ENCODE results near the gene DHRS2.

DHRS2 gene

GRCh38 chr14:23657959-23658470 is 21.9 kb downstream of the DHRS2 start:
- H3K4me3 ChIP-seq = no peak overlapping the region
- no peak for DNase-seq (ENCODE audit: low read depth, low spot score)
- no peaks in the 10 kb centered on the region for H3K9me3 ChIP-seq (ENCODE audit: low read depth, low read length)
- TF ChIP-seq EZH2 (IDR thresholded peaks at IDR 0.05) (no peak), POLR2AphosphoS5 (IDR thresholded peaks at IDR 0.05; ENCODE audit: borderline replicate concordance, low read depth, low read length) (no peak), FOXP2 (optimal IDR thresholded peaks at IDR 0.05; ENCODE audit: control extremely low read depth, extremely low read length, insufficient read depth) (no peak)
- no peaks in the 10 kb centered on the region for H3K36me3 ChIP-seq (ENCODE audit: insufficient read depth, low read length)
- no peak overlapping the region for H3K9ac ChIP-seq (ENCODE audit: insufficient read length)
- no peak overlapping the region for H3K27ac ChIP-seq

DNA sequence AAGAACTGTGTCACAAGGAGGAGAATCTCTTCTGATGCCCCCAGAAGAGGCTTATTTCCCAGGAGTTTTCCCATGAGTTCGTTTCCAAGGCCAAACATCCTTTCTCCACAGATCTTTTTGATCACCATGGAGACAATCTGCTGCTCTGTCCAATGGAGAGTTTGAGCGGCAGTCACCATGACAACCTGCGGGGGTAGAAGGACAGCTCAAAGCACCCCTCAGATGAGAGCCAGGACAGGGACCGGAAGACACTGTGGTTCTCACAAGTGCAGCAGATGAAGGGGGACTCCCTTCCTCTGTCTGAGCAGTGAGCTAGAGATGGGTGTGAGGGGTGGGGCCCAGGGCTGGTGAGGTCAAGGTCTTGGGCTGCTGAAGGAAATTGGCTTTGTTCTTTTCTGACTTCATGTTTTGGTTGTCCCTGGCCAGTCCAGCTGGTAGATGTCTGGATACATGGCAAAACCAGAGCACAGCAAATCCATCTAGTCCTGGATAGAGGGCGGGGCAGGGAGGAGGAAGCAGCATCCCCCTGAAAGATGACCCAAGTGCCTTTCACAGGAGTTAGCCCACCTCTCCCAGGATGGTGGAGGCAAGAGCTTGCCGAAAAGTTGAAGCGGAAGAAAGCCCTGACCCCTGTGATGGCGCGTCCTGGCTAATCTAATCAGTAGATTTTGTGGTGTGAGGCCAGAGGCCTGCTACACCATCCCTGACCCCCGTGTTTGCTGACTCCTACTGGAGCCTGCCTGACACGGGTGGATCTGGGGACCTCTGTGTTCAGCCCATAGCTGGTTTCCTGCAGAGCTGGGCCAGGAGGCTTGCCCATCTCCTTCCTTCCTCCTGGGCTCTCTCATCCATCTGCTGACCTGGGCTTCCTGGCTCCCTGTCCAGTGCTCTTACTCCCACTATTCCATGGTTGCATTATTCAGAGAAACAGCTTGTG is 24.4 kb downstream of the DHRS2 start:
- Histone ChIP-seq H3K36me3 (ENCODE audit: insufficient read depth, low read length) (no peaks in the 10 kb centered on the region), H3K27ac (no peak overlapping the region), H3K4me3 (no peak overlapping the region), H3K9ac (ENCODE audit: insufficient read length) (no peak overlapping the region), H3K9me3 (ENCODE audit: low read depth, low read length) (no peaks in the 10 kb centered on the region)
- no peak for DNase-seq (ENCODE audit: low read depth, low spot score)
- TF ChIP-seq EZH2 (IDR thresholded peaks at IDR 0.05) = no peak
- TF ChIP-seq POLR2AphosphoS5 (IDR thresholded peaks at IDR 0.05; ENCODE audit: borderline replicate concordance, low read depth, low read length) = no peak
- no peak for TF ChIP-seq FOXP2 (optimal IDR thresholded peaks at IDR 0.05; ENCODE audit: control extremely low read depth, extremely low read length, insufficient read depth)

DNA sequence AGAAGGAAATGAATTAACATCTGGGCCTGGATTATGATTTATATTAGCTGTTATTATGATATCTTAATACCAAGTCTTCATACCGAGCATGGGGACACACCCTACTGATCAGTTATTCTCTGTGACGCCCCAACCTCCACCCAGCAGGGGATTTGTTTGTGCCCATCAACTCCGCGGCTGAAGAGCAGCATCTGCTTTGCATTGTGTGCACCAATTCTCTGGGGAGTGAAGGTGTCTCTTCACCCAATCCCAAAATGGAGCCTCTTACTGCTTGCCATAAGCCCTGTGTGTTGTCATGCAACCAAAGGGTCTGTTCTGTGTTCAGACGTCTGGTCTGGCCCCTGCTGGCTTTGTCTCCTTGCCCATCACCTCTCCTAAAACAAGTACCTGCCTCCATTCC is 25.4 kb downstream of the DHRS2 start:
- no peak overlapping the region for H3K9ac ChIP-seq (ENCODE audit: insufficient read length)
- no peak for TF ChIP-seq EZH2 (IDR thresholded peaks at IDR 0.05)
- TF ChIP-seq FOXP2 (optimal IDR thresholded peaks at IDR 0.05; ENCODE audit: control extremely low read depth, extremely low read length, insufficient read depth) = no peak
- no peak for TF ChIP-seq POLR2AphosphoS5 (IDR thresholded peaks at IDR 0.05; ENCODE audit: borderline replicate concordance, low read depth, low read length)
- no peaks in the 10 kb centered on the region for H3K9me3 ChIP-seq (ENCODE audit: low read depth, low read length)
- H3K4me3 ChIP-seq = no peak overlapping the region
- H3K36me3 ChIP-seq (ENCODE audit: insufficient read depth, low read length) = no peaks in the 10 kb centered on the region
- no peak for DNase-seq (ENCODE audit: low read depth, low spot score)
- no peak overlapping the region for H3K27ac ChIP-seq

DNA sequence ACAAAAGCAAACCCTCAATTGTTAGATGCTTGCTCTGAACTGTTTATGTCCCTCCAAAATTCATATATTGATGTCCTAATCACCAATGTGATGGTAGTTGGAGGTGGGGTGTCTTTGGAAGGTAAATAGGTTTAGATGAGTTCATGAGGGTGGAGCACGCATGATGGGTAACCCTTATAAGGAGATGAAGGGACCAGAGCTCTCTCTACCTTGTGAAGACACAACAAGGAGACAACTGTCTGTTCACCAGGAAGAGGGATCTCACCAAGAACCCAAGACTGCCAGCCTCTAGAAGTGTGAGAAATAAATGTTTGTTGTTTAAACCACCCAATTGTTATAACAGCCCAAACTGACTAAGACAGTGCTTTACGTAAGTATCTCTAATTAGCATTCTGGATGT is 27.0 kb downstream of the DHRS2 start:
- H3K9ac ChIP-seq (ENCODE audit: insufficient read length) = no peak overlapping the region
- no peak overlapping the region for H3K4me3 ChIP-seq
- no peak for DNase-seq (ENCODE audit: low read depth, low spot score)
- TF ChIP-seq EZH2 (IDR thresholded peaks at IDR 0.05) (no peak), FOXP2 (optimal IDR thresholded peaks at IDR 0.05; ENCODE audit: control extremely low read depth, extremely low read length, insufficient read depth) (no peak), POLR2AphosphoS5 (IDR thresholded peaks at IDR 0.05; ENCODE audit: borderline replicate concordance, low read depth, low read length) (no peak)
- no peaks in the 10 kb centered on the region for H3K36me3 ChIP-seq (ENCODE audit: insufficient read depth, low read length)
- H3K9me3 ChIP-seq (ENCODE audit: low read depth, low read length) = no peaks in the 10 kb centered on the region
- no peak overlapping the region for H3K27ac ChIP-seq

- DNase-seq (ENCODE audit: low read depth, low spot score) = no peak
- Histone ChIP-seq H3K36me3 (ENCODE audit: insufficient read depth, low read length) (no peaks in the 10 kb centered on the region), H3K9ac (ENCODE audit: insufficient read length) (no peak overlapping the region), H3K4me3 (no peak overlapping the region), H3K9me3 (ENCODE audit: low read depth, low read length) (no peaks in the 10 kb centered on the region), H3K27ac (no peak overlapping the region)
- TF ChIP-seq FOXP2 (optimal IDR thresholded peaks at IDR 0.05; ENCODE audit: control extremely low read depth, extremely low read length, insufficient read depth) (no peak), POLR2AphosphoS5 (IDR thresholded peaks at IDR 0.05; ENCODE audit: borderline replicate concordance, low read depth, low read length) (no peak), EZH2 (IDR thresholded peaks at IDR 0.05) (no peak)
Measured at GRCh38 chr14:23663711-23664110, 27.5 kb downstream of the DHRS2 start.

DNA sequence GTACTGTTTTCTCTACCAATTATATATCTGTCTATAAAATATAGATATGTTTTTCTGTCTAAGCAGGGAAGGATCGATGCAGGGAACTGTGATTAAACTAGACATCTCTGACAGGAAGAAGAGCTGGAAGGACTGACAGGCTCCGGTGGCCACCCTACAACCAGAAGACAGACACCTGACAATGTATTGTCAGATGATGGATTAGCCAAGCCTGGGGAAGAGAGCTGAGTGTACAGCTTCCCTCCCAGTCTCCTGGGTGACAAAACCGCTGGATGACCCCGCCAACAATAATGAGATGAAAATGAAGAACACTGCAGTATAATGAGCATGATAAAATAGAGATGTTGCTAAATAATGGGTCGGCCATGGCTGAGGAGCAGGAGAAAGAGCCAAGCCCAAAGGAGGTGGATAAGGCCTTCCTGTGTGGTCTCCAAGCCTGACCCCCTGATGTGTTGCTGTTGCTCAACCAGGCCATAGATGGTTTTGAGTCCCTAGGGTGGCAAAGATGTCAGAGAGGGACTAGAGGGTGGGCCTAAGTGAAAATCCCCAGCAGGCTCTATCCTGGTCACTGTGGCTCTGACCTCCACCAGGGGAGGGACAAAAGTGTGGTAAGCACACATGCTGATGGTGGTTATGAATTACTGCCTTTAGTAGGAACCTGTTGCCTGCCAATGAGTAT is 28.2 kb downstream of the DHRS2 start:
- H3K9me3 ChIP-seq (ENCODE audit: low read depth, low read length) = no peaks in the 10 kb centered on the region
- H3K36me3 ChIP-seq (ENCODE audit: insufficient read depth, low read length) = no peaks in the 10 kb centered on the region
- H3K4me3 ChIP-seq = no peak overlapping the region
- DNase-seq (ENCODE audit: low read depth, low spot score) = no peak
- no peak for TF ChIP-seq EZH2 (IDR thresholded peaks at IDR 0.05)
- TF ChIP-seq FOXP2 (optimal IDR thresholded peaks at IDR 0.05; ENCODE audit: control extremely low read depth, extremely low read length, insufficient read depth) = no peak
- TF ChIP-seq POLR2AphosphoS5 (IDR thresholded peaks at IDR 0.05; ENCODE audit: borderline replicate concordance, low read depth, low read length) = no peak
- no peak overlapping the region for H3K9ac ChIP-seq (ENCODE audit: insufficient read length)
- H3K27ac ChIP-seq = no peak overlapping the region

DNA sequence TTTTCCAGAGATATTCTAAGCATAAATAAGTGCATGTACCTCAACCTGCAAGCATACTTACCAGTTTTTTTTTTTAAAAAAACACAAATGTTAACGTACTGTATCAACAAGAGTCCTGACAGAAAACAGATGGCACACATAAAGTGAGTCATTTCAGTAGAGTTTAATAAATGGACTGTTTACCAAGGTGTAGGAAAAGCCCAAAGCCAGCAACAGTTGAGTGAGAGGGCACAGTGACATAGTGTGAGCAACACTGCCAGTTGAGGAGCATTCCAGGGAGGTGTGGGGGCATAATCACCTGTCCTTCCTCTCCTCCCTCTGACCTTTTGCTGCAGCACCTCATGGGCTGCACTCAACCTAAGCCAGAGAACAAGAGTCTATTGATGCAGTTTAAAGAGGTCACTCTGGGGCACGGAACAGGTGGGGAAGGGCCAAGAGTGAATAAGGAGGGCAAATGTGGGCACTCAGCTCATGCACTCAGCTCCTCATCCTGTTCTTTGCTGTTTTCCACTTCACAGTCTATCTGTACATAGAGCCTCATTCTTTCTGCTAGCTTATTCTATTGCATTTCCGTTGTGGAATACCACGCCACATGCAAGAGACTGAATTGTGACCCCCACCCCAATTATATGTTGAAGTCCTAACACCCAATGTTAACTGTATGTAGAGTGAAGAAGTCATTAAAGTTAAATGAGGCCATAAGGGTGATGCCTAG is 29.3 kb downstream of the DHRS2 start:
- Histone ChIP-seq H3K9me3 (ENCODE audit: low read depth, low read length) (no peaks in the 10 kb centered on the region), H3K27ac (no peak overlapping the region), H3K4me3 (no peak overlapping the region), H3K9ac (ENCODE audit: insufficient read length) (no peak overlapping the region), H3K36me3 (ENCODE audit: insufficient read depth, low read length) (no peaks in the 10 kb centered on the region)
- DNase-seq (ENCODE audit: low read depth, low spot score) = no peak
- no peak for TF ChIP-seq EZH2 (IDR thresholded peaks at IDR 0.05)

- no peaks in the 10 kb centered on the region for H3K36me3 ChIP-seq (ENCODE audit: insufficient read depth, low read length)
Measured at GRCh38 chr14:23667134-23667533, 31.0 kb downstream of the DHRS2 start.

More at GRCh38 chr14:23667134-23667533, 31.0 kb downstream of the DHRS2 start:
- no peak overlapping the region for H3K27ac ChIP-seq
- DNase-seq (ENCODE audit: low read depth, low spot score) = no peak
- H3K4me3 ChIP-seq = no peak overlapping the region
- no peaks in the 10 kb centered on the region for H3K9me3 ChIP-seq (ENCODE audit: low read depth, low read length)
- H3K9ac ChIP-seq (ENCODE audit: insufficient read length) = no peak overlapping the region
- TF ChIP-seq POLR2AphosphoS5 (IDR thresholded peaks at IDR 0.05; ENCODE audit: borderline replicate concordance, low read depth, low read length) (no peak), FOXP2 (optimal IDR thresholded peaks at IDR 0.05; ENCODE audit: control extremely low read depth, extremely low read length, insufficient read depth) (no peak), EZH2 (IDR thresholded peaks at IDR 0.05) (no peak)

All from SK-N-MC (cell line).